OCI-LY7 (cell line): ENCODE results near the gene CDH22. TPM values are rescaled to one million over a fixed set of nuclear protein-coding genes. Genes with fewer than 3 reads are reported as not detected.

Experiments used
- BruUV-seq: library from RNA; stranded (reverse); fragments of 400-500 nt; replicated peaks from 2 replicates; lab custom pipeline; 2021; lab: Mats Ljungman, UMichigan
- CTCF ChIA-PET: fragments of 300-600 bp; sonication (Branson Sonifier 250); formaldehyde crosslinking; loops from one replicate; lab custom pipeline; 2022; ENCODE audit warnings: antibody characterized with exemption; ENCODE audit not compliant: unreplicated experiment; lab: Charles Lee
- POLR2A ChIA-PET: fragments of 300-600 bp; sonication (Branson Sonifier 250); formaldehyde crosslinking; loops from one replicate; lab custom pipeline; 2022; ENCODE audit warnings: antibody characterized with exemption; lab: Charles Lee
- DNase-seq: peaks from one replicate; pipeline ENCODE4 v3.0.0-alpha.2; 2015; ENCODE audit warnings: low spot score
- H2AFZ ChIP-seq: fragments of 200-600 bp; sonication (generic), shearing (Covaris generic); 2 replicates; pipeline ENCODE4 v1.6.1; 2014; ENCODE audit warnings: mild to moderate bottlenecking, antibody characterized with exemption, low read length, moderate library complexity
- H3K27ac ChIP-seq: fragments of 200-600 bp; sonication (generic); 2 replicates; pipeline ENCODE4 v1.5.1; 2014; ENCODE audit warnings: mixed run types, low read depth, mild to moderate bottlenecking, moderate library complexity, low read length, inconsistent platforms; ENCODE audit not compliant: poor library complexity, severe bottlenecking
- H3K36me3 ChIP-seq: fragments of 200-600 bp; sonication (generic); 2 replicates; pipeline ENCODE4 v1.6.1; 2014; ENCODE audit warnings: mild to moderate bottlenecking, antibody characterized with exemption, low read length, moderate library complexity, mixed read lengths; ENCODE audit not compliant: insufficient read depth
- H3K4me1 ChIP-seq: fragments of 200-600 bp; sonication (generic); 2 replicates; pipeline ENCODE4 v1.5.1; 2014; ENCODE audit warnings: mild to moderate bottlenecking, low read length; ENCODE audit not compliant: insufficient read depth, poor library complexity, severe bottlenecking
- H3K4me2 ChIP-seq: fragments of 200-600 bp; sonication (generic); 2 replicates; pipeline ENCODE4 v1.6.1; 2014; ENCODE audit warnings: mild to moderate bottlenecking, low read length
- H3K4me3 ChIP-seq: fragments of 200-600 bp; sonication (generic); 2 replicates; pipeline ENCODE4 v1.5.1; 2014; ENCODE audit warnings: mild to moderate bottlenecking, low read depth, low read length; ENCODE audit not compliant: poor library complexity, severe bottlenecking
- H3K79me2 ChIP-seq: fragments of 200-600 bp; sonication (generic); 2 replicates; pipeline ENCODE4 v1.6.1; 2016; ENCODE audit warnings: low read depth, mild to moderate bottlenecking, low read length, moderate library complexity, mixed read lengths; ENCODE audit not compliant: insufficient read depth
- H3K9me2 ChIP-seq: fragments of 200-600 bp; sonication (generic); 2 replicates; pipeline ENCODE4 v1.6.1; 2016; ENCODE audit warnings: mild to moderate bottlenecking, low read length, mixed read lengths; ENCODE audit not compliant: insufficient read depth
- H3K9me3 ChIP-seq: fragments of 200-600 bp; sonication (generic); 2 replicates; pipeline ENCODE4 v1.6.1; 2014; ENCODE audit warnings: mild to moderate bottlenecking, mixed run types, low read length, mixed read lengths
- H4K20me1 ChIP-seq: fragments of 200-600 bp; sonication (generic); 2 replicates; pipeline ENCODE4 v1.6.1; 2014; ENCODE audit warnings: mild to moderate bottlenecking, antibody characterized with exemption, low read length, moderate library complexity, mixed read lengths; ENCODE audit not compliant: insufficient read depth
- EZH2phosphoT487 ChIP-seq: fragments of 200-600 bp; sonication (generic); IDR thresholded peaks from 2 replicates; pipeline ENCODE4 v1.6.1; 2018; ENCODE audit warnings: low read depth, borderline replicate concordance, mild to moderate bottlenecking, mixed run types, antibody characterized with exemption, low read length, moderate library complexity, mixed read lengths
- intact Hi-C: fragments of 100-400 bp; cut with micrococcal nuclease; formaldehyde crosslinking; loops from one replicate; pipeline ENCODE4 v1.10.0; 2022; ENCODE audit not compliant: unreplicated experiment
- total RNA-seq, 2 experiments: library from RNA; depleted of rRNA in 1 of 2; stranded (reverse); fragments of >200 nt in 1 of 2; shearing (Covaris generic) in 1 of 2; gene quantifications; 2 replicates each; pipeline ENCODE4 v1.2.3, GENCODE V29; 2014 to 2022
- TF ChIP-seq, protein P1 (sequence below): fragments of 200-600 bp; sonication (generic); conservative IDR thresholded peaks from 2 replicates; pipeline ENCODE4 v1.5.1; 2014; ENCODE audit warnings: mild to moderate bottlenecking, antibody characterized with exemption, low read length, moderate library complexity, mixed read lengths

The CDH22 gene
- total RNA-seq, 2 experiments from 2014 or later = not detected

GRCh38 chr20:46306743-46307138 lies 1.6 kb downstream of the CDH22 start:
- CTCF ChIA-PET = no interaction called here
- Histone ChIP-seq H3K4me1 (no peaks in the 10 kb centered on the region), H3K36me3 (no peaks in the 10 kb centered on the region), H3K4me3 (no peak overlapping the region), H4K20me1 (no peaks in the 10 kb centered on the region), H3K4me2 (no peak overlapping the region), H3K9me3 (no peaks in the 10 kb centered on the region), H3K27ac (no peak overlapping the region), H3K9me2 (no peaks in the 10 kb centered on the region), H2AFZ (no peak overlapping the region), H3K79me2 (no peaks in the 10 kb centered on the region)
- BruUV-seq = no TSS peak
- no peak for TF ChIP-seq EZH2phosphoT487
- TF ChIP-seq, protein P1, sequence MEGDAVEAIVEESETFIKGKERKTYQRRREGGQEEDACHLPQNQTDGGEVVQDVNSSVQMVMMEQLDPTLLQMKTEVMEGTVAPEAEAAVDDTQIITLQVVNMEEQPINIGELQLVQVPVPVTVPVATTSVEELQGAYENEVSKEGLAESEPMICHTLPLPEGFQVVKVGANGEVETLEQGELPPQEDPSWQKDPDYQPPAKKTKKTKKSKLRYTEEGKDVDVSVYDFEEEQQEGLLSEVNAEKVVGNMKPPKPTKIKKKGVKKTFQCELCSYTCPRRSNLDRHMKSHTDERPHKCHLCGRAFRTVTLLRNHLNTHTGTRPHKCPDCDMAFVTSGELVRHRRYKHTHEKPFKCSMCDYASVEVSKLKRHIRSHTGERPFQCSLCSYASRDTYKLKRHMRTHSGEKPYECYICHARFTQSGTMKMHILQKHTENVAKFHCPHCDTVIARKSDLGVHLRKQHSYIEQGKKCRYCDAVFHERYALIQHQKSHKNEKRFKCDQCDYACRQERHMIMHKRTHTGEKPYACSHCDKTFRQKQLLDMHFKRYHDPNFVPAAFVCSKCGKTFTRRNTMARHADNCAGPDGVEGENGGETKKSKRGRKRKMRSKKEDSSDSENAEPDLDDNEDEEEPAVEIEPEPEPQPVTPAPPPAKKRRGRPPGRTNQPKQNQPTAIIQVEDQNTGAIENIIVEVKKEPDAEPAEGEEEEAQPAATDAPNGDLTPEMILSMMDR = no peak
- DNase-seq = no peak
- POLR2A ChIA-PET = no interaction called here
- intact Hi-C loops = loop anchor here (1.0 to 2.0 kb wide), 2 partner anchors 42 to 105 kb away; no protein-coding TSS in a partner anchor

DNA sequence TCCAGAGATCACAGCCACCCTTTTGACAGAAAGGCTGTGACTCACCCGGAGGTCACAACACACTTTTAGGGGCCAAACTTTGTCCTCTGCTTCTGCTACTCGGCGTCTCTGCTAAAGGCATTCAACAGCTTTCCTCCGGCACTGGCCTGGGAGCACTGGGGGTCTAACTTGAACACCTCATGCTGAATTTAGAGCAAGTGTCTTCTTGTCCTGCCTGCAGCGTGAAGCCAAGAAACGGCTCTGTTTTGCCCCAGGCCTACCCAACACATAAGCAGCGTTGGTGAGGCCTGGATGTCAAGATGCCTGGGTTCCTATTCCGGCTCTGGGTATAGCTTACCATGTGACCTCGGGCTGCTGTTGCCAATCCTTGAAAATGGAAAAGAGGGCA lies 2.3 kb downstream of the CDH22 start:
- no peak overlapping the region for H3K27ac ChIP-seq
- no peak overlapping the region for H2AFZ ChIP-seq
- H4K20me1 ChIP-seq = no peaks in the 10 kb centered on the region
- no TSS peak for BruUV-seq
- H3K9me2 ChIP-seq = no peaks in the 10 kb centered on the region
- intact Hi-C loops = loop anchor here (2.0 kb wide), 1 partner anchor 43 kb away; no protein-coding TSS in a partner anchor
- POLR2A ChIA-PET = no interaction called here
- no peak overlapping the region for H3K4me3 ChIP-seq
- H3K4me1 ChIP-seq = no peaks in the 10 kb centered on the region
- no peaks in the 10 kb centered on the region for H3K9me3 ChIP-seq
- DNase-seq = no peak
- H3K4me2 ChIP-seq = no peak overlapping the region
- TF ChIP-seq, protein P1 = no peak
- no peak for TF ChIP-seq EZH2phosphoT487
- CTCF ChIA-PET = no interaction called here
- no peaks in the 10 kb centered on the region for H3K79me2 ChIP-seq
- no peaks in the 10 kb centered on the region for H3K36me3 ChIP-seq

DNA sequence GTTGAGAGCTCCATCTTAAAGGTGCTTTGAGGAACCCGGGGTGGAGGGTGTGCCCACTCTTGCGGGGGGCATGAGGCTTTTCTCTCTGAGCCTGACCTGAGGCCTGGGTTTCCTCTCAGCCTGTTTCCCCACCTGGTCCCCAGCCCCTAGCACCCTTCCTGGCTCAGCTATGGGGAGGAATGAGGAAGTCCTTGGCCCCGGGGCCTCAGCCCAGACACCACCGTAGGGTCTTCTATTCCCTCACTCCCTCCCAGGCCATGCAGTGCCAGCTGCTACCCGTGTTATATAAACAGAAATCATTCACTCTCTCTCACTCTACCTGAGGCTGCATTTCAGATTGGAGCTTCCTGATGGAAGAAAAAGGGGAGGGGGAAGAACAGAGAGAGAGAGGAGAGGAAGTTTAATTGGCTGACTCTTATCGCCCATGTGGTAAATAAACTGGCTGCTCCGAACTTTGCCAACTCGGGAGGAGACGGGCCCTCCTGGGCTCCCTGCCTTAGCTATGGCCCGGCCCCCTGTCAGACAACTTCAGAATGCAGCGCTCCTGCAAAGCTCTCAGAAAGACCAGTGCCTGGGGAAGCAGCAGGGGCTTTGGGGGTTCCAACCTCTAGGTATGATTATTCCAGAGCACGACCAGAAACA lies 2.8 kb downstream of the CDH22 start:
- TF ChIP-seq EZH2phosphoT487 = no peak
- TF ChIP-seq, protein P1 = no peak
- no peaks in the 10 kb centered on the region for H3K9me2 ChIP-seq
- no peak for DNase-seq
- intact Hi-C loops = no loop called here
- BruUV-seq = no TSS peak
- POLR2A ChIA-PET = no interaction called here
- H3K4me2 ChIP-seq = no peak overlapping the region
- H3K27ac ChIP-seq = no peak overlapping the region
- no peak overlapping the region for H2AFZ ChIP-seq
- CTCF ChIA-PET = no interaction called here
- H3K9me3 ChIP-seq = no peaks in the 10 kb centered on the region
- H4K20me1 ChIP-seq = no peaks in the 10 kb centered on the region
- H3K4me1 ChIP-seq = no peaks in the 10 kb centered on the region
- H3K4me3 ChIP-seq = no peak overlapping the region
- H3K79me2 ChIP-seq = no peaks in the 10 kb centered on the region
- no peaks in the 10 kb centered on the region for H3K36me3 ChIP-seq
